Astrocyte of the cerebellum (primary cell): Measurements from ENCODE around the gene LRP6.
"Not testable (repeated sequence)": the region's sequence is repeated elsewhere in the genome, so short reads cannot be mapped to it uniquely, and the experiment has no call there.

ENCODE experiments used
- DNase-seq: peaks from one replicate; pipeline ENCODE4 v3.0.0-alpha.2; 2011; ENCODE audit warnings: low read depth
- H3K4me3 ChIP-seq: 2 replicates; pipeline ENCODE4 v1.5.1; 2011; ENCODE audit warnings: mild to moderate bottlenecking, low read depth, low read length, moderate library complexity
- CTCF ChIP-seq: IDR thresholded peaks from 2 replicates; pipeline ENCODE4 v1.5.1; 2012; ENCODE audit warnings: low read length, low read depth, moderate library complexity, mild to moderate bottlenecking; ENCODE audit errors: missing control alignments
- in situ Hi-C: cut with HindIII; loops from 2 replicates; pipeline ENCODE4 v1.10.0; 2017; ENCODE audit warnings: low sequenced_read_pairs

Gene LRP6

GRCh38 chr12:12157424-12157823, 109.4 kb downstream of the LRP6 start:
- no peak overlapping the region for H3K4me3 ChIP-seq
- in situ Hi-C loops = no loop called here
- TF ChIP-seq CTCF = no peak
- no peak for DNase-seq

GRCh38 chr12:12156828-12157227, 110.0 kb downstream of the LRP6 start:
- DNase-seq = no peak
- H3K4me3 ChIP-seq = no peak overlapping the region
- TF ChIP-seq CTCF = no peak
- in situ Hi-C loops = no loop called here

- DNase-seq = no peak
- H3K4me3 ChIP-seq = no peak overlapping the region
- in situ Hi-C loops = no loop called here
- TF ChIP-seq CTCF = no peak
Measured at GRCh38 chr12:12156116-12156515, 110.7 kb downstream of the LRP6 start.

- no peak for DNase-seq
- H3K4me3 ChIP-seq = no peak overlapping the region
- in situ Hi-C loops = no loop called here
- no peak for TF ChIP-seq CTCF
Measured at GRCh38 chr12:12153596-12153995, 113.2 kb downstream of the LRP6 start.

GRCh38 chr12:12147111-12147510, 119.7 kb downstream of the LRP6 start:
- no peak for DNase-seq
- in situ Hi-C loops = no loop called here
- no peak for TF ChIP-seq CTCF
- no peak overlapping the region for H3K4me3 ChIP-seq

GRCh38 chr12:12144531-12144930, 122.3 kb downstream of the LRP6 start:
- DNase-seq, in situ Hi-C loops, H3K4me3 ChIP-seq: not testable (repeated sequence)

GRCh38 chr12:12141000-12141399, 125.8 kb downstream of the LRP6 start:
- in situ Hi-C loops = no loop called here
- no peak for TF ChIP-seq CTCF

More at GRCh38 chr12:12141000-12141399, 125.8 kb downstream of the LRP6 start:
- no peak overlapping the region for H3K4me3 ChIP-seq
- DNase-seq = no peak
